K562 (cell line): ENCODE results near the gene PGLYRP1. TPM values are rescaled to one million over a fixed set of nuclear protein-coding genes. Genes with fewer than 3 reads are reported as not detected.

Source experiments
- HDAC1 ChIP-seq, 2 experiments: fragments of 450-650 bp; IDR thresholded peaks; 2 replicates each; pipeline ENCODE4 v1.6.1; 2016 to 2017; ENCODE audit warnings: inconsistent platforms in 1 of 2, mild to moderate bottlenecking in 1 of 2, moderate library complexity in 1 of 2
- HDAC6 ChIP-seq: IDR thresholded peaks from 2 replicates; pipeline ENCODE4 v1.6.1; 2012; ENCODE audit warnings: low read depth, mild to moderate bottlenecking, control low read depth, inconsistent platforms, low read length, moderate library complexity
- JUN ChIP-seq, 2 experiments: sonication (generic) in 1 of 2; formaldehyde crosslinking in 1 of 2; IDR thresholded peaks; 2 replicates each; pipeline versions ENCODE4 v1.6.1 to v1.8.0; 2012 to 2022; ENCODE audit warnings: borderline replicate concordance in 2 of 2, mild to moderate bottlenecking in 2 of 2, improper control_type of control experiment in 1 of 2, low read depth in 1 of 2, low read length in 1 of 2, missing genetic modification reagents in 1 of 2
- JUND ChIP-seq, 2 experiments: IDR thresholded peaks; 2 replicates in 1 of 2; 3 replicates in 1 of 2; pipeline ENCODE4 v1.6.1; 2011; ENCODE audit warnings: borderline replicate concordance in 2 of 2, low read depth in 2 of 2, low read length in 2 of 2, improper control_type of control experiment in 1 of 2, missing biosample characterization in 1 of 2, missing genetic modification characterization in 1 of 2, missing genetic modification reagents in 1 of 2
- MLLT1 ChIP-seq, 2 experiments: fragments of 450-650 bp; IDR thresholded peaks; 2 replicates each; pipeline ENCODE4 v1.6.1; 2016
- NBN ChIP-seq: fragments of 450-650 bp; IDR thresholded peaks from 2 replicates; pipeline ENCODE4 v1.6.1; 2016; ENCODE audit warnings: low read depth, mild to moderate bottlenecking
- NONO ChIP-seq, 2 experiments: fragments of 200-400 bp in 1 of 2; fragments of 450-650 bp in 1 of 2; formaldehyde crosslinking in 1 of 2; IDR thresholded peaks; 2 replicates each; pipeline ENCODE4 v1.6.1; 2017; ENCODE audit warnings: low read depth in 2 of 2, mild to moderate bottlenecking in 2 of 2, moderate library complexity in 2 of 2, low read length in 1 of 2
- NR1H2 ChIP-seq: sonication (generic); formaldehyde crosslinking; IDR thresholded peaks from 2 replicates; pipeline ENCODE4 v1.4.0; 2020; ENCODE audit warnings: mild to moderate bottlenecking, missing genetic modification reagents
- OTX1 ChIP-seq: fragments of 450-650 bp; formaldehyde crosslinking; IDR thresholded peaks from 2 replicates; pipeline ENCODE4 v1.4.0; 2022; ENCODE audit warnings: mild to moderate bottlenecking
- PHF20 ChIP-seq: fragments of 450-650 bp; IDR thresholded peaks from 2 replicates; pipeline ENCODE4 v1.6.1; 2018; ENCODE audit not compliant: partially characterized antibody
- PHF21A ChIP-seq: fragments of 450-650 bp; IDR thresholded peaks from 2 replicates; pipeline ENCODE4 v1.6.1; 2017; ENCODE audit warnings: low read depth, borderline replicate concordance
- PML ChIP-seq: IDR thresholded peaks from 2 replicates; pipeline ENCODE4 v1.6.1; 2012; ENCODE audit warnings: low read length, inconsistent platforms
- STAT5A ChIP-seq: IDR thresholded peaks from 2 replicates; pipeline ENCODE4 v1.6.1; 2012; ENCODE audit warnings: low read length, inconsistent platforms, borderline replicate concordance
- ZBED1 ChIP-seq: IDR thresholded peaks from 2 replicates; pipeline ENCODE4 v1.6.1; 2014
- ZBTB49 ChIP-seq: sonication (generic); formaldehyde crosslinking; IDR thresholded peaks from 2 replicates; pipeline ENCODE4 v1.8.0; 2022; ENCODE audit warnings: missing genetic modification reagents, mild to moderate bottlenecking, borderline replicate concordance
- ZNF408 ChIP-seq: fragments of 250-450 bp; sonication (Bioruptor Pico); IDR thresholded peaks from 2 replicates; pipeline ENCODE4 v1.4.0; 2020; ENCODE audit warnings: low read depth, mild to moderate bottlenecking, moderate library complexity
- ZNF511 ChIP-seq: sonication (generic); formaldehyde crosslinking; IDR thresholded peaks from 2 replicates; pipeline ENCODE4 v1.8.0; 2022; ENCODE audit warnings: mild to moderate bottlenecking, missing genetic modification reagents
- ZNF609 ChIP-seq: sonication (generic); formaldehyde crosslinking; IDR thresholded peaks from 2 replicates; pipeline ENCODE4 v1.8.1; 2023; ENCODE audit warnings: missing genetic modification reagents, mild to moderate bottlenecking, borderline replicate concordance
- polyA plus RNA-seq, 8 experiments: library from polyadenylated mRNA; depleted of rRNA in 4 of 8; stranded (reverse) in 5 of 8; unstranded in 3 of 8; fragments of >200 nt; fragmentation: Nextera tagmentation in 2 of 8; fragmentation: Illumina TruSeq in 1 of 8; extraction: Ambion mirVana in 2 of 8; extraction: Trizol in 1 of 8; gene quantifications; 2 replicates each; pipeline versions ENCODE4 v1.2.1 to v1.2.3, GENCODE V29; 2011 to 2014; ENCODE audit warnings: inconsistent platforms in 1 of 8, missing spikeins in 1 of 8
- total RNA-seq, 7 experiments: library from RNA; depleted of rRNA in 6 of 7; stranded (reverse); fragments of >200 nt in 6 of 7; fragmentation: Illumina TruSeq in 2 of 7; extraction: Trizol in 2 of 7; gene quantifications; 2 replicates each; pipeline versions ENCODE4 v1.2.1 to v1.2.3, GENCODE V29; 2011 to 2021; ENCODE audit warnings: low replicate concordance in 1 of 7

Gene PGLYRP1
- total and polyA plus RNA-seq, 9 of the 15 experiments (the other 6 are each of a cell fraction or from before 2014, with no cell fraction given) = not detected

GRCh38 chr19:45995715-45996385 is 27.0 kb downstream of the PGLYRP1 start (continued):
- no peak for TF ChIP-seq NONO (IDR thresholded peaks at IDR 0.05; ENCODE audit: low read depth in 2 of 2, low read length in 1 of 2)
- TF ChIP-seq ZNF408 = no peak
- TF ChIP-seq ZNF609 (CRISPR knock-in tag) = no peak
- TF ChIP-seq NBN = no peak
- TF ChIP-seq NR1H2 (CRISPR knock-in tag) = no peak
- no peak for TF ChIP-seq ZBED1
- TF ChIP-seq MLLT1 (IDR thresholded peaks at IDR 0.05) = no peak; a peak in 1 of 4 replicates
- no peak for TF ChIP-seq PHF20
- TF ChIP-seq HDAC6 = no peak
- TF ChIP-seq ZBTB49 = no peak
- no peak for TF ChIP-seq STAT5A
- no peak for TF ChIP-seq OTX1 (CRISPR knock-in tag)
- TF ChIP-seq JUN (IDR thresholded peaks at IDR 0.05; ENCODE audit: borderline replicate concordance, low read depth, low read length) = peak; percentile 36; the same call in 1 of the 2 replicates
- no peak for TF ChIP-seq JUN (CRISPR knock-in tag; IDR thresholded peaks at IDR 0.05; ENCODE audit: borderline replicate concordance)
- peak; percentile 84 for TF ChIP-seq JUND (IDR thresholded peaks at IDR 0.05; ENCODE audit: borderline replicate concordance, low read depth, low read length)
- TF ChIP-seq JUND (tag; IDR thresholded peaks at IDR 0.05; ENCODE audit: borderline replicate concordance, low read depth, low read length) = peak; percentile 67; the same call in 2 of the 3 replicates
- TF ChIP-seq PHF21A = peak; percentile 70; the same call in 1 of the 2 replicates
- no peak for TF ChIP-seq PML
- TF ChIP-seq ZNF511 (CRISPR knock-in tag) = no peak
- peak in 1 of 2 experiments; percentile 27; a peak in 1 of 4 replicates for TF ChIP-seq HDAC1 (IDR thresholded peaks at IDR 0.05)
